Activated CD4-positive, alpha-beta T cell treated with anti-CD3 and anti-CD28 coated beads for 1 hour (primary cell): ENCODE measurements around the gene CEP63.

Experiments
- DNase-seq: peaks from one replicate; pipeline ENCODE4 v3.0.0-alpha.2; 2020

The CEP63 gene

GRCh38 chr3:134485718-134486576 lies at the start of gene CEP63, which contains the start of gene ANAPC13:
TSS of gene CEP63 (plus strand) at chr3:134486057. CDS start at chr3:134495321, 9,264 bp downstream.
TSS of gene ANAPC13 (minus strand) at chr3:134485985. CDS start at chr3:134482904, 3,081 bp downstream.
- peak; percentile 87 for DNase-seq

- no peak for DNase-seq
Observed at GRCh38 chr3:134437211-134437752, 48.6 kb upstream of the CEP63 start.

- no peak for DNase-seq
Observed at GRCh38 chr3:134441321-134441720, 44.5 kb upstream of the CEP63 start.

- no peak for DNase-seq
Observed at GRCh38 chr3:134441821-134442220, 44.0 kb upstream of the CEP63 start.

GRCh38 chr3:134445095-134445494 lies 40.8 kb upstream of the CEP63 start:
- DNase-seq: no peak

GRCh38 chr3:134445636-134446035 lies 40.2 kb upstream of the CEP63 start:
- no peak for DNase-seq

GRCh38 chr3:134446800-134447199 lies 39.1 kb upstream of the CEP63 start:
- DNase-seq: no peak

GRCh38 chr3:134447351-134447750 lies 38.5 kb upstream of the CEP63 start:
- no peak for DNase-seq

GRCh38 chr3:134448664-134449063 lies 37.2 kb upstream of the CEP63 start:
- no peak for DNase-seq

- DNase-seq: no peak
Observed at GRCh38 chr3:134449277-134449676, 36.6 kb upstream of the CEP63 start.

- no peak for DNase-seq
Observed at GRCh38 chr3:134449951-134450350, 35.9 kb upstream of the CEP63 start.

GRCh38 chr3:134453631-134454030 lies 32.2 kb upstream of the CEP63 start:
- no peak for DNase-seq

GRCh38 chr3:134457376-134458074 lies 28.3 kb upstream of the CEP63 start:
- no peak for DNase-seq

GRCh38 chr3:134458406-134458945 lies 27.4 kb upstream of the CEP63 start:
- no peak for DNase-seq

GRCh38 chr3:134459562-134459961 lies 26.3 kb upstream of the CEP63 start:
- DNase-seq: no peak

GRCh38 chr3:134460965-134461364 lies 24.9 kb upstream of the CEP63 start:
- no peak for DNase-seq

- no peak for DNase-seq
Observed at GRCh38 chr3:134462331-134462941, 23.4 kb upstream of the CEP63 start.

- no peak for DNase-seq
Observed at GRCh38 chr3:134463676-134464063, 22.2 kb upstream of the CEP63 start.

GRCh38 chr3:134464064-134464688 lies 21.7 kb upstream of the CEP63 start:
- DNase-seq: no peak

GRCh38 chr3:134464689-134465365 lies 21.0 kb upstream of the CEP63 start:
- no peak for DNase-seq

- DNase-seq: no peak
Observed at GRCh38 chr3:134466331-134466730, 19.5 kb upstream of the CEP63 start.

GRCh38 chr3:134468519-134468918 lies 17.3 kb upstream of the CEP63 start:
- no peak for DNase-seq
